ACC112 (cell line): ENCODE data around the gene SYNDIG1.

ENCODE experiments used
- H2AFZ ChIP-seq: fragments of 200-600 bp; sonication (generic); one replicate; pipeline ENCODE4 v1.6.0; 2017; ENCODE audit warnings: antibody characterized with exemption, low read length; ENCODE audit not compliant: unreplicated experiment
- H3K27ac ChIP-seq: fragments of 200-600 bp; sonication (generic); 2 replicates; pipeline ENCODE4 v1.5.1; 2014; ENCODE audit warnings: low read depth, mild to moderate bottlenecking, antibody characterized with exemption, low read length, moderate library complexity
- H3K27me3 ChIP-seq: fragments of 200-600 bp; sonication (generic); 2 replicates; pipeline ENCODE4 v1.6.1; 2014; ENCODE audit warnings: mild to moderate bottlenecking, antibody characterized with exemption, low read length, moderate library complexity, mixed read lengths; ENCODE audit not compliant: insufficient read depth
- H3K36me3 ChIP-seq: fragments of 200-600 bp; sonication (generic); 2 replicates; pipeline ENCODE4 v1.6.1; 2016; ENCODE audit warnings: mild to moderate bottlenecking, antibody characterized with exemption, low read length, moderate library complexity, mixed read lengths; ENCODE audit not compliant: insufficient read depth
- H3K4me1 ChIP-seq: fragments of 200-600 bp; sonication (generic); one replicate; pipeline ENCODE4 v1.6.1; 2016; ENCODE audit warnings: low read length, mixed read lengths; ENCODE audit not compliant: insufficient read depth, unreplicated experiment, control insufficient read depth
- H3K4me3 ChIP-seq: fragments of 200-600 bp; sonication (generic); 2 replicates; pipeline ENCODE4 v1.5.1; 2014; ENCODE audit warnings: mild to moderate bottlenecking, low read depth, low read length
- H3K79me2 ChIP-seq: fragments of 200-600 bp; sonication (generic); one replicate; pipeline ENCODE4 v1.6.0; 2016; ENCODE audit warnings: low read length; ENCODE audit not compliant: control insufficient read depth, unreplicated experiment, insufficient read depth

SYNDIG1 gene

DNA sequence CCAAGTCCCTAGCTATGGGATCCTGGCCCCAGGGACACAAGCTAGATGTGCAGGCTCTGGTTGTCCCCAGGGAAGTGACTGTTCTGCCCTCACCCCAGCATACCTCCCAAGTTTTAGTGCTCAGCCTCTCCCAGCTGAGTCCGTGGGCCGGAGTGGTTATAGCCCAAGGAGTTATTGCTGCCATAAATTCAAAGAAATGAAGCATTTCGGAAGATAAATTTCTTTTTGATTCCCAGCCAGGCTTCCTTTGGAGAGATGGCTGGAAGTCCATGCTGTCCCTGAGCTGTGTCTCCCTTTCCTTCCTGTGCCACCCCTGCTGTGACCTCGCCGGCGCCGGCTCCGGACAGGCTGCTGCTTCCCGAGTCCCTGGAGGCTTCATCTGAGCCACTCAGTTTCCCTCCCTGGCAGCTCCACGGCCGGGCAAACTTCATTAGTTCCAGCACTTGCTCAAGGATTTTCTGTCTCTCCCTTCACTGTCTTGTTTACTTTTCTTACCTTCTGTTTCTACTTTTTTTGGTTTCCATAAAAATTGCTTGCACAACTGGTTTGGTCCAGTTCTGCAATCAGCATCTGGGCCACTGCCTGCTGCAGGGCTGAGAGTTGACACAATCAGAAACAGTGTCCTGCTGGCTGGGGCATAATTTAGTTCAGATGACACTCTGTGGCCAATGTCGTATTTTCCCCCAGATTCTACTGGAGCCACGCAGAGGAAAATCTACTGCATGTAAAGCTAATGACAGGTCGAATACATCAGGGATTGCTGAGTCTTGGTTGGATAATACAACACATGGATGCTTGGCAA lies 225.5 kb downstream of the SYNDIG1 start:
- Histone ChIP-seq H3K79me2 (no peaks in the 10 kb centered on the region), H3K4me3 (no peak overlapping the region), H2AFZ (no peak overlapping the region)

DNA sequence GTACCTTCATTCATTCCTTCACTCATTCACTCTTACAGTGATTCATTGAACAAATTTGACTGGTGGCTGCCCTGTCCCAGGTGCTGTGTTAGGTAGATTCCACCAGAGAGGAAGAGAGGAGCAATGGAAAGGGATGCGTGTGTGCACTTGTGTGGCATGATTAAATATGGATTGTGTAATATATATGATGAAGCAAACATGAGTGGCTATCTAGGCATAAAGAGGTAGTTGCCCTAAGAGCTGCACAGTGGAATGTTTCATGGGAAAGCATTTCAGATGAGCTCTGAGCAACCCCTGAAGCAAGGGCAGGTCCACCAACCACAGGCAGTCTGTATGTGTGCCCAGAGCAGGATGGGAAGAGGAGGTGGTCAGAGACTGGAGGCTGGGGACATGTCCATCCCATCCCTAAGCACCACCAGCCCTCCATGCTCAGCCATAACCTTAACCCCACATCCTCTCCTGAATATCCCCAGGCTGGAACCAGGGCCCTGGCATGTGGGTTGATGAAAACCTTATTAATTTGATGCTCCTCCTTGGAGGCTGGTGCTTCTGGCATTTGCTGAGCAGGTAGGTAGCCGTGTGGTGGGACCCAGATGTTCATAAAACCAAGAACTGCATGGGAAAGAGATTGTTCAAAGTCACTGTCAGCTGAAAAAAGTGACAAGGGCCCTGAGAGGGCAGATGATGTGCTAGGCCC lies 226.2 kb downstream of the SYNDIG1 start:
- Histone ChIP-seq H3K27ac (no peak overlapping the region), H3K27me3 (no peaks in the 10 kb centered on the region), H3K36me3 (no peaks in the 10 kb centered on the region), H3K4me1 (no peaks in the 10 kb centered on the region), H3K4me3 (no peak overlapping the region), H2AFZ (no peak overlapping the region), H3K79me2 (no peaks in the 10 kb centered on the region)

More for the DNA sequence above, 225.5 kb downstream of the SYNDIG1 start:
- Histone ChIP-seq H3K36me3 (no peaks in the 10 kb centered on the region), H3K4me1 (no peaks in the 10 kb centered on the region), H3K27me3 (no peaks in the 10 kb centered on the region), H3K27ac (no peak overlapping the region)

DNA sequence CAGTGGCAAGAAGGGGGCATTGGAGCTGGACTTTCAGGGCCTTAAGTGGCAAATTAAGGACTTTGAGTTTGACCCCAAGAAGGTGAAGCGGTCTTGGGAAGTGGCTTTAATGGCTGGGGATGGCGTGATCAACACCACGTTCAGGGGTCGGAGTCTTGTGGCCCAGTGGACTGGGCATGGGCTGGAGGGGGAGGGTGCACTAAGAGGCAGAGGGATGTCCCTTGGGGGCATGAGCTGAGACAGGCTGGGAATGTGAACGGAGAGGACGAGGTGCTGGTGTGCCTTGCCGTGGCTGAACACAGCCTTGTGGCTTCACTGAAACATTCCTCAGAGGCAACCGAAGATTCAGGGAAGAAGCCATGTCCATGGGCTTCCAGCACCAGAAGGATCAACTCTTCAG lies 227.0 kb downstream of the SYNDIG1 start:
- Histone ChIP-seq H3K4me1 (no peaks in the 10 kb centered on the region), H3K79me2 (no peaks in the 10 kb centered on the region), H3K36me3 (no peaks in the 10 kb centered on the region), H3K27ac (no peak overlapping the region), H2AFZ (no peak overlapping the region), H3K27me3 (no peaks in the 10 kb centered on the region), H3K4me3 (no peak overlapping the region)

DNA sequence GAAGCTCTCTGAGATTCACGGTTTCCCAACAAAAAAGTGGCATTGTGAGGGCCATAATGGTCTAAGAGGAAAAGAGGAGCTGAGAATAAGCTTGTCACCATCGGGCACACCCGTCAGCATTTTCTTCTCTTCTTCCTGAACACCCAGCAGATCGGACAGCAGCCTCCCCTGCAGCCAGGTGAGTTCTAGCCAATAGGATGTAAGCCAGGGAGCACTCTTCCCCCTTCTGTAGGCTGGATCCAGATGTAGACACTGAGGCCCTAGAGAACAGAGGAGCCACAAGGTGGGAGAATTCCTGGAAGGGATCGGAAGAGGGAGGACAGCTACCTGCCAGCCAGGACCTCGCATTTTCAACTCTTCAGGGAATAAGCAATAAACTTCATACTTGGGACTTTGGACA lies 228.0 kb downstream of the SYNDIG1 start:
- Histone ChIP-seq H3K4me1 (no peaks in the 10 kb centered on the region), H3K36me3 (no peaks in the 10 kb centered on the region), H2AFZ (no peak overlapping the region), H3K4me3 (no peak overlapping the region), H3K79me2 (no peaks in the 10 kb centered on the region), H3K27ac (no peak overlapping the region), H3K27me3 (no peaks in the 10 kb centered on the region)

DNA sequence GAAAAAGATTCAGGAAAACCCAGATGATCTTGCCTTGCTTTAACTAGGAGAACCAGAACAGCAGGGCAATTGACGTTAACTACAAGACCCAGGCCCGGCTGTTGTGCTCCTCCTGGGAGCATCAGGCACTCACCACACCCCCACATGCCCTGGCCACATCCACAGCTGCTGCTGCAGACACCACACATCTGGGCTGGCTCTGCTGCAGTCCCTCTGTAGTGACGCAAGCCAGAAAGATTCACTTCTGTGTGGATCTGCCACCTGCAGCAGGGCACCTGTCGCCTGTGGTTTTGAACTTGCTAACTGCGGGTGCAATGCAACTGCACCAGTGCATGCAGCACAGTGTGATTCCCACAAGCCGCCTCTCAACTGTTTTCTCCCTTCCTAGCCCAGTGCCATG lies 228.8 kb downstream of the SYNDIG1 start:
- Histone ChIP-seq H3K4me3 (no peak overlapping the region), H3K36me3 (no peaks in the 10 kb centered on the region), H3K4me1 (no peaks in the 10 kb centered on the region), H3K79me2 (no peaks in the 10 kb centered on the region), H3K27ac (no peak overlapping the region), H2AFZ (no peak overlapping the region), H3K27me3 (no peaks in the 10 kb centered on the region)

DNA sequence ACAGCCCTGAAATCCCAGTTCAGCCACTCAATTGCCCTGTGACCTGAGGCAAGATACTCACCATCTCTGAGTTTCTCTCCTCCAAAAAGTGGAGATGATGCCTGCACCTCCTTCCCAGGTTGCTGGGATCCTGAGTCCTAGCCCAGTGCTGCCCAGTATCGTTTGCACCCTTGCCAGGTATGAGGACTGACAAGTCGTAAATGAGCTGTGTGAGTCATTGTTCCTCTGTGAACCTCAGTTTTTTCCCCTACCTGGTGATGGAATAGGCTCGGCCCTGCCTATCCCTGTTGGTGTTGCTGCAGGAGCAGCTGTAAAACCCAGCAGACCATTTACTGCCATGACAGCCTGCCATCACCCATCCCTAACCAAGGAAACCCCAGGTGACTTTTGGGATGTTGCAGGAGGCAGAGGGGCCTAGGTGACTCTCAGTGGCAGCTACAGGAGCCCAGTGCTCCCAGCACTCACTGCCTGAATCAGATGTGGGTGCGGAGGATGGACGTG lies 229.3 kb downstream of the SYNDIG1 start:
- no peaks in the 10 kb centered on the region for H3K36me3 ChIP-seq
- no peak overlapping the region for H3K27ac ChIP-seq
- H3K27me3 ChIP-seq: no peaks in the 10 kb centered on the region
- no peak overlapping the region for H2AFZ ChIP-seq
- H3K4me3 ChIP-seq: no peak overlapping the region
- no peaks in the 10 kb centered on the region for H3K4me1 ChIP-seq
- no peaks in the 10 kb centered on the region for H3K79me2 ChIP-seq

DNA sequence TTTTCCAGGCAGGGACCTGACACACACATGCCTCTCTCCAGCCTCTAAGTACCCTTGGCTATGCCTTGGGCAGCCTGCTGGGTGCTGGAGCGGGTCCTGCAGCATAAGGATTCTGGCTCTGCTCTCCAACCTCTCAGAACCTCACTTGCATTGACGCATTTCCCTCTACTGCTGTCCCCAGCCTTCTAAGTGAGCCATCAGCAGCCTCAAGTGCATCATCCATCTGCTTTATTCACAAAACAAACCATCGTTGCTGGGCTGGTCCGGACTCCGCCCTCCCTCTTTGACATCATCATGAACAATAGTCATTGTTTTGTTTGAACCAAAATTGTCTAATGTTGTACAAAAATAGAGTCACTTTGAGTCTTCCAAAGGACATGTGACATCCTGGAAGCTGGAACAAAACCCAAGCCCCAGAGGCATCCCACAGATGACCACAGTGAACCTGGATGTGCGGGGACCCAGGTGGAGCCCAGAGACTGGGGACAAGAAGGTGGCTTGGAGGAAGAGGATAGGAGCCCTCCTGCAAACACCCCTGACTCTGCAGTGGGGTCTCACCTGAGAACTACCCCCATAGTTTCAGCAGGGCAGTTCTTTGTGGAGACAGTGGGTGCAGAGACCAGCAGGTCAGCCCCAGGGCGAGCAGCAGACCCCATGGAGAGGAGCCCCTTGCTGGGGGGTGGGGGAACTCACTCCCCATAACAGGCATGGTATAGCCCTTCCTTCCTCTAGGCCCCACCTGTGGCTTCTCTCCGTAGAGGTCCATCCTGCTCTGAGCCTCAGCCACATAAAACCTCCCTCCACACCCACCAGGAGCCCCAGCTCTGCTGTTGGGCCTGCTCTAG lies 230.1 kb downstream of the SYNDIG1 start:
- no peaks in the 10 kb centered on the region for H3K79me2 ChIP-seq
- no peaks in the 10 kb centered on the region for H3K36me3 ChIP-seq
- no peak overlapping the region for H3K4me3 ChIP-seq
- no peak overlapping the region for H3K27ac ChIP-seq
- H2AFZ ChIP-seq: no peak overlapping the region
- no peaks in the 10 kb centered on the region for H3K4me1 ChIP-seq
- H3K27me3 ChIP-seq: no peaks in the 10 kb centered on the region

DNA sequence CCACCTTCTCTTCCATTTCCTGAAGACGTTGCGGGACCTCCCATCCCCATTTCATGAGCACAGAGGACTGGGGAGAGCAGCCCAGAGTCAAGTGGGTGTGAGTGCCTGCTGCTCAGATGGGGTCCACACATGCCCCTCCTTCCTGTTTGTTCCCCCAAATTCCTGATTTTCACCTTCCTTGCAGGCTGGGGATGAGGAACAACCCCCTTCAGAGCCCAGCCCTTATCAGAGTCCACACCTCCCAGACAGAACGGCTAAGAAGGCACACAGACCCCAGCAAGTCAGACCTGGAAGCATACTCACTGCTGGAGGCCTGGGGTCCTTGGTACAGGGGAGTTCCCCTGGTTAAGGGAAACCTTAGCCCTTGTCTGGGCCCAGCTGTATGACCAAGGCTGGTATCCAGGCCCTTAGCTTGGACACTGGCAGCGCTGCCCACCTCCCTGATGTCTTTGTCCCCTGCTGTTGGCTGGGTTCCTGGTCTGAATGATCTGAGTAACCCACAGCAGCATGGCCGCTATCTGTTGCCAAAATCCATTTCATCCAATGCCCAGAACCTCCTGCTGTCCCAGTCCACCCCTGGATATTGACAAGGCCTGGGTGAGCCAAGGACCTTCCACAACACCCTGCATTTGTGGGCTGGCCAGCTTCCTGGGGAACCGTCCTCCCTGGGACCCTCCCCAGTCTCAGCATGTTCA lies 230.9 kb downstream of the SYNDIG1 start:
- no peak overlapping the region for H2AFZ ChIP-seq
- no peaks in the 10 kb centered on the region for H3K27me3 ChIP-seq
- no peaks in the 10 kb centered on the region for H3K36me3 ChIP-seq
- no peak overlapping the region for H3K4me3 ChIP-seq
- no peak overlapping the region for H3K27ac ChIP-seq
- H3K79me2 ChIP-seq: no peaks in the 10 kb centered on the region
- no peaks in the 10 kb centered on the region for H3K4me1 ChIP-seq

DNA sequence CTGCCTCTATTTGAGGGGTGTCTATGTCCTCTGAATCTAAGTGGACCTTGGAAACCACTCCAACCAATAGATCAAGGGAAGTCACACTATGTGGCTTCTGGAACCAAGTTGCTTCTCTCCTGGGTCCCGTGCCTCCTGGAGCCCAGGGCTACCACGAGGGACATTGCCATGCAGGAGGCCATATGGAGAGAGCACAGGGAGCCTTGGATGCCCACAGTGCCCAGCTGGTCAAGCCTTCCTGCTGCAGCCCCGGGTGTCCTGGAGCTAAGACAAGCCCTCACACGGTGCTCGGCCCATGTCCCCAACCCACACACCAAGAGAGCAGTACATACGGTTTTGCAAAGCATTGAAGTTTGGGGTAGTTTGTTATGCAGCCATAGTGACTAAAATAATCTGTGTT lies 231.6 kb downstream of the SYNDIG1 start:
- H3K27me3 ChIP-seq: no peaks in the 10 kb centered on the region
- no peak overlapping the region for H3K27ac ChIP-seq
- H2AFZ ChIP-seq: no peak overlapping the region
- H3K4me1 ChIP-seq: no peaks in the 10 kb centered on the region
- H3K79me2 ChIP-seq: no peaks in the 10 kb centered on the region
- H3K4me3 ChIP-seq: no peak overlapping the region
- H3K36me3 ChIP-seq: no peaks in the 10 kb centered on the region

DNA sequence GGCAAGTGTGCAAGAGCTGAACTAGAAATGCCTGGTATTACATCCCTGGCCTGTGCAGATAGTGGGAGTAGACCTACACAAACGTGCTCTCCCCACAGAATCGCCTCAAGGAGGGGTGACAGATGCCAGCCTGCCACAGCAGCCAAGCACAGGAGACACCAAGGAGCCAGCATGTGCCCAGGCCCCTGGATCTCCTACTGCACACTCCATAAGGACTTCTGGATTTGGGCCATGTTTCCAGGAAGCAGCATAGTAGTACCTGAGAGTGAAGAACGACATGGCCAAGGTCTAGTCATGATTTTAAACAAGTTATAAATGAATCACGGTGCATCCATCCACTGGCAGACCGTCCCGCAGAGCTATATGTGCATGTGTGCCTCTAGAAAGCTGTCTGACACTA lies 232.2 kb downstream of the SYNDIG1 start:
- Histone ChIP-seq H3K27ac (no peak overlapping the region), H2AFZ (no peak overlapping the region), H3K4me3 (no peak overlapping the region), H3K27me3 (no peaks in the 10 kb centered on the region), H3K4me1 (no peaks in the 10 kb centered on the region), H3K79me2 (no peaks in the 10 kb centered on the region), H3K36me3 (no peaks in the 10 kb centered on the region)
